NCI-H2029 treated with DMSO at 0.1 percent for 48 hours (cell line): ENCODE measurements around the gene CCDC93.

Source experiments
- DNase-seq: peaks from one replicate; lab custom pipeline; 2025; lab: John Stamatoyannopoulos, UW

The CCDC93 gene

GRCh38 chr2:117987121-117987520 is 26.7 kb downstream of the CCDC93 start:
- DNase-seq = no peak

GRCh38 chr2:117985092-117985491 is 28.8 kb downstream of the CCDC93 start:
- no peak for DNase-seq

GRCh38 chr2:117984208-117984607 is 29.7 kb downstream of the CCDC93 start:
- no peak for DNase-seq

GRCh38 chr2:117983040-117983439 is 30.8 kb downstream of the CCDC93 start:
- DNase-seq = no peak

- DNase-seq = no peak
Measured at GRCh38 chr2:117982376-117983033, 31.4 kb downstream of the CCDC93 start.

- no peak for DNase-seq
Measured at GRCh38 chr2:117981810-117982209, 32.1 kb downstream of the CCDC93 start.

- DNase-seq = no peak
Measured at GRCh38 chr2:117980783-117981676, 32.8 kb downstream of the CCDC93 start.

- DNase-seq = no peak
Measured at GRCh38 chr2:117979911-117980701, 33.8 kb downstream of the CCDC93 start.

- DNase-seq = no peak
Measured at GRCh38 chr2:117977696-117978095, 36.2 kb downstream of the CCDC93 start.

- no peak for DNase-seq
Measured at GRCh38 chr2:117976581-117976980, 37.3 kb downstream of the CCDC93 start.

- no peak for DNase-seq
Measured at GRCh38 chr2:117973498-117974082, 40.3 kb downstream of the CCDC93 start.

GRCh38 chr2:117972476-117973123 is 41.3 kb downstream of the CCDC93 start:
- no peak for DNase-seq

GRCh38 chr2:117968722-117969121 is 45.1 kb downstream of the CCDC93 start:
- DNase-seq = no peak

GRCh38 chr2:117967977-117968718 is 45.7 kb downstream of the CCDC93 start:
- DNase-seq = no peak

GRCh38 chr2:117963446-117963845 is 50.4 kb downstream of the CCDC93 start:
- DNase-seq = no peak

GRCh38 chr2:117961201-117961600 is 52.7 kb downstream of the CCDC93 start:
- no peak for DNase-seq

GRCh38 chr2:117960231-117960630 is 53.6 kb downstream of the CCDC93 start:
- DNase-seq = no peak

GRCh38 chr2:117958186-117958585 is 55.7 kb downstream of the CCDC93 start:
- DNase-seq = no peak

GRCh38 chr2:117957616-117958015 is 56.3 kb downstream of the CCDC93 start:
- no peak for DNase-seq

- no peak for DNase-seq
Measured at GRCh38 chr2:117956036-117956796, 57.7 kb downstream of the CCDC93 start.
